Erythroblast (primary cell): ENCODE results near the gene EIF2B5.

ENCODE experiments used
- GATA1 ChIP-seq: IDR thresholded peaks from 2 replicates; pipeline ENCODE4 v1.6.1; 2011; ENCODE audit warnings: low read depth, mild to moderate bottlenecking, control low read depth, low read length, moderate library complexity
- POLR2A ChIP-seq: IDR thresholded peaks from 2 replicates; pipeline ENCODE4 v1.6.1; 2011; ENCODE audit warnings: mild to moderate bottlenecking, low read length

DNA sequence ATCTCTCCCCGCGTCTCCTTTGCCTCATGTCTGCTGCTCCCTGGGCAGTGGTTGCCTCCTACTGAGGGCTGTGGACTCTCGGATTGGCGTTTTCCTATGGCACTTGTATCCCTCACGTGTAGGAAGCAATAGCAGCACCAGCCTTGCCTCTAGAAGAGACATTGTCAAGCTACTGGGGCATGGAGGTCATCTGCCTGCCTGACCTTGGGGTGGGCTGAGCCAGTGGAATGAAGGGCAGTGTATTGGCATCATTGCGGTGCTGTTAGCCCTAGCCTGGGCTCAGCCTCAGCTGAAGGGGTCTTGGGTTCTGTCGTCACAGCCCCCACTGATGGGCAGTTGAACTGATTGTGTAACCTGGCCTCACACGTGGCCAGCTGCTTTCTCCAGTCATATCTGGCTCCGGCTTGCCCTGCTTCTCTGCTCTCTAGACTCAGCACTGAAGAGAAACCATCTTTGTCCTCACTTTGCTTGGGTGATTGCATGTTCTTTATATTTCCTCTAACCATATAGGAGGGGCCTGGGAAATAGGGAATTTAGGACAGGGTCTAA, 58.9 kb downstream of the EIF2B5 start:
- TF ChIP-seq POLR2A: no peak
- no peak for TF ChIP-seq GATA1
